BJ (cell line): Measurements from ENCODE around the gene TMED7. TPM values are rescaled to one million over a fixed set of nuclear protein-coding genes. Genes with fewer than 3 reads are reported as not detected.
A peak's percentile ranks its signal among the peaks of the same experiment; 100 is the strongest.

Experiments
- CTCF ChIA-PET: fragments of 350-600 bp; formaldehyde crosslinking; extraction: SDS; loops from one replicate; lab custom pipeline; 2021; ENCODE audit warnings: antibody characterized with exemption, inconsistent platforms; lab: Yijun Ruan, JAX
- POLR2A ChIA-PET: fragments of 300-600 bp; sonication (Branson Sonifier 250); formaldehyde crosslinking; extraction: SDS; loops from one replicate; lab custom pipeline; 2021; ENCODE audit warnings: antibody characterized with exemption; lab: Charles Lee
- DNase-seq: peaks from one replicate; pipeline ENCODE4 v3.0.0-alpha.2; 2011; ENCODE audit warnings: low read depth
- H3K27me3 ChIP-seq: 2 replicates; pipeline ENCODE4 v1.6.0; 2011; ENCODE audit warnings: low read length; ENCODE audit not compliant: control insufficient read depth, insufficient read depth
- H3K36me3 ChIP-seq: 2 replicates; pipeline ENCODE4 v1.5.1; 2011; ENCODE audit warnings: low read length; ENCODE audit not compliant: control insufficient read depth, insufficient read depth
- H3K4me3 ChIP-seq: 2 replicates; pipeline ENCODE4 v1.5.1; 2011; ENCODE audit warnings: low read depth, mild to moderate bottlenecking, control low read depth, low read length
- CTCF ChIP-seq: IDR thresholded peaks from 2 replicates; pipeline ENCODE4 v1.5.1; 2011; ENCODE audit warnings: low read depth, mild to moderate bottlenecking, control low read depth, inconsistent platforms, low read length, moderate library complexity; ENCODE audit not compliant: insufficient read depth
- polyA plus RNA-seq: library from polyadenylated mRNA; depleted of rRNA; stranded (reverse); fragments of >200 nt; gene quantifications from 2 replicates; pipeline ENCODE4 v1.2.3, GENCODE V29; 2011

TMED7 gene
- polyA plus RNA-seq, 1 experiment: 58.1 TPM

- ChIA-PET CTCF (no interaction called here), POLR2A (no interaction called here)
- Histone ChIP-seq H3K27me3 (no peaks in the 10 kb centered on the region), H3K36me3 (no peaks in the 10 kb centered on the region), H3K4me3 (no peak overlapping the region)
- no peak for TF ChIP-seq CTCF
- no peak for DNase-seq
These were observed 4.1 kb upstream of the TMED7 start for GRCh38 chr5:115629903-115630302.

GRCh38 chr5:115627295-115627865 is 1.5 kb upstream of the TMED7 start:
- Histone ChIP-seq H3K27me3 (no peaks in the 10 kb centered on the region), H3K4me3 (no peak overlapping the region), H3K36me3 (peaks cover under 1% of the 10 kb centered on the region; the same call in 1 of the 2 replicates)
- TF ChIP-seq CTCF: no peak
- ChIA-PET CTCF (interaction anchor here (0.5 kb wide), 1 partner anchor 353 kb away, joined by 3 read pairs; no protein-coding TSS in a partner anchor), POLR2A (no interaction called here)
- DNase-seq: no peak

- H3K4me3 ChIP-seq: peak overlapping the region; percentile 94
- no peak for DNase-seq
- ChIA-PET POLR2A (no interaction called here), CTCF (no interaction called here)
- peaks cover 1% of the 10 kb centered on the region; the same call in 1 of the 2 replicates for H3K36me3 ChIP-seq
- H3K27me3 ChIP-seq: no peaks in the 10 kb centered on the region
- TF ChIP-seq CTCF: no peak
These were observed 598 bp upstream of the TMED7 start for GRCh38 chr5:115626445-115626823.

- H3K4me3 ChIP-seq: peak overlapping the region; percentile 94
- no peak for TF ChIP-seq CTCF
- DNase-seq: no peak
- CTCF ChIA-PET: interaction anchor here (0.8 to 1.3 kb wide), 5 partner anchors 10 to 263 kb away, joined by 3 to 4 read pairs (median 3); no protein-coding TSS in a partner anchor
- POLR2A ChIA-PET: interaction anchor here (0.5 kb wide), 1 partner anchor 9 kb away, joined by 3 read pairs; no protein-coding TSS in a partner anchor
- no peaks in the 10 kb centered on the region for H3K27me3 ChIP-seq
- peaks cover 1% of the 10 kb centered on the region; the same call in 1 of the 2 replicates for H3K36me3 ChIP-seq
These were observed 842 bp downstream of the TMED7 start for GRCh38 chr5:115624994-115625393.

GRCh38 chr5:115623658-115624057 is 2.2 kb downstream of the TMED7 start:
- no peak for DNase-seq
- POLR2A ChIA-PET: interaction anchor here (1.0 kb wide), 1 partner anchor 220 kb away, joined by 3 read pairs; no protein-coding TSS in a partner anchor
- CTCF ChIA-PET: interaction anchor here (0.9 kb wide), 3 partner anchors 10 to 246 kb away, joined by 3 to 5 read pairs (median 3); no protein-coding TSS in a partner anchor
- Histone ChIP-seq H3K27me3 (no peaks in the 10 kb centered on the region), H3K36me3 (peaks cover 1% of the 10 kb centered on the region; the same call in 1 of the 2 replicates), H3K4me3 (peak overlapping the region; percentile 94)
- no peak for TF ChIP-seq CTCF
